GM19025 (cell line): ENCODE data around the gene SLC22A5.
"Not testable (repeated sequence)": the region's sequence is repeated elsewhere in the genome, so short reads cannot be mapped to it uniquely, and the experiment has no call there.

Experiments
- ATAC-seq: cut with Tn5 transposase; IDR thresholded peaks from one replicate; pipeline ENCODE4 v1.9.1; 2021; ENCODE audit warnings: mild to moderate bottlenecking, low read depth, moderate library complexity; ENCODE audit not compliant: unreplicated experiment

The SLC22A5 gene

GRCh38 chr5:132410451-132411303 lies 41.2 kb downstream of the SLC22A5 start:
- peak; percentile 74 for ATAC-seq

- peak; percentile 1 for ATAC-seq
Observed at GRCh38 chr5:132411304-132412013, 41.9 kb downstream of the SLC22A5 start.

GRCh38 chr5:132413567-132413966 lies 44.1 kb downstream of the SLC22A5 start:
- ATAC-seq: no peak

GRCh38 chr5:132414634-132415378 lies 45.3 kb downstream of the SLC22A5 start:
- ATAC-seq: no peak

GRCh38 chr5:132415516-132415915 lies 46.0 kb downstream of the SLC22A5 start:
- not testable (repeated sequence) for ATAC-seq

- ATAC-seq: no peak
Observed at GRCh38 chr5:132416306-132417009, 46.9 kb downstream of the SLC22A5 start.

- no peak for ATAC-seq
Observed at GRCh38 chr5:132417010-132417439, 47.5 kb downstream of the SLC22A5 start.

GRCh38 chr5:132417461-132417860 lies 48.0 kb downstream of the SLC22A5 start:
- no peak for ATAC-seq

- no peak for ATAC-seq
Observed at GRCh38 chr5:132417889-132418485, 48.5 kb downstream of the SLC22A5 start.

- ATAC-seq: no peak
Observed at GRCh38 chr5:132418881-132419280, 49.4 kb downstream of the SLC22A5 start.

- ATAC-seq: no peak
Observed at GRCh38 chr5:132419502-132420468, 50.3 kb downstream of the SLC22A5 start.

- ATAC-seq: peak; percentile 50
Observed at GRCh38 chr5:132420706-132421272, 51.3 kb downstream of the SLC22A5 start.

- no peak for ATAC-seq
Observed at GRCh38 chr5:132421462-132421861, 52.0 kb downstream of the SLC22A5 start.

GRCh38 chr5:132422720-132423437 lies 53.4 kb downstream of the SLC22A5 start:
- ATAC-seq: peak; percentile 40

- ATAC-seq: no peak
Observed at GRCh38 chr5:132423438-132423898, 54.0 kb downstream of the SLC22A5 start.

GRCh38 chr5:132424167-132424880 lies 54.8 kb downstream of the SLC22A5 start:
- no peak for ATAC-seq
